GM19240 (cell line): Measurements from ENCODE around the gene BDH2.

Source experiments
- DNase-seq: peaks from one replicate; pipeline ENCODE4 v3.0.0; 2011; ENCODE audit warnings: low spot score; ENCODE audit not compliant: insufficient read length

Gene BDH2

GRCh38 chr4:103029300-103029699 lies 70.3 kb downstream of the BDH2 start:
- no peak for DNase-seq
